ENCODE results near the gene PIM2.

PIM2 gene

DNA sequence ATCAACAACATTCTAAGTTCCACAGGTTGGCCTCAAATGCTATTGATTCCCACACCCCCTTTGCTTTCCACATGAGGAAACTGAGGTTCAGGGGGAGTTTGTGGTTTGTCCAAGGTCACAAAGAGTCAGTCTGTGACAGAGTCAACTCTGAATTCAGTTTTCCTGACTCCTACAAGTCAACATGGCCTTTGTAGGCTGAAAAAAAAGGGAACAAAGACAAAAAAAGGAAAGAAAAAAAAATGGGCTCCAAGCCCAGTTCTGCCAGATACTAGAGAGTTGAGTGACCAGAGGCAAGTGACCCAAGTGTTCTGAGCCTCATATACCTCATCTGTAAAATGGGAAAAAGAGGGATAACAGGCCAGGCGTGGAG is 16.5 kb upstream of the PIM2 start:
- DNase-seq (ENCODE audit: insufficient read length, low spot score) (no peak), FAIRE-seq (no peak)
- no peak for TF ChIP-seq CTCF (IDR thresholded peaks at IDR 0.05; ENCODE audit: insufficient read depth, missing control alignments)

DNA sequence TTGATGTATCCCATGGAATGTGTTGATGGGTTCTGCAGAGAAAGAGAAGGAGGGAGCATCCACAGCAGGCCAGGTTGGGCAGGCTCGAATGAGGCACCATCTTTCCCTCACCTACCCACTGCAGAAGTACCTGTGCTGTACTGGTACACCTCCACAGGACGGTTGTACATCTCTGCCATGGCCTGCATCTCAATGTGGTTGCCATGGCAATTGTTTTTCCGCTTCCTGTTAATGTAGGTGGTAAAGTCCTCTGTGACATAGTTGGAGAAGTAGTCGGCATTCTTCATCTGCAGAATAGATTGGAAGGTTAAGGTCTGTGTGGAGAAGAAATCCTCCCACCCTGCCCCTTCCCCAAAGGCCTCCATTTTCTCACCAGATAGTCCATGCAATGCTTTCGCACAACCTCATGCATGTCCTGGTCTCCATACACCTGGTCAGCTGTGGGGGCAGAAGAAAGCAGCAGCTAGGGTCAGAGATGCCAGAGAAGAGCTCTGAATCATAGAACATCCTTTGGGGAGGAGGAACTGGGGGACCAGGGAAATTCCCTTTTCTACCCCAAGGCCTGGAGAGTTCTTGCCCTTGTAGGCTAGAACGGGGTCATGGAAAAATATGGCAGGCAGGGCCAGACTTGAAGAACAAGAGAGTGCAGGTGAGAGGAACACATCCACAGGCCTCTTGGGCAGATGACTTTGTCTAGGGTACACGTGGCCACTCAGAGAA is 15.9 kb upstream of the PIM2 start:
- no peak for FAIRE-seq

GRCh38 chrX:48933757-48934156 is 14.9 kb upstream of the PIM2 start:
- FAIRE-seq: no peak
- no peak for TF ChIP-seq CTCF (IDR thresholded peaks at IDR 0.05; ENCODE audit: insufficient read depth, missing control alignments)
- no peak for DNase-seq (ENCODE audit: insufficient read length, low spot score)

More for the DNA sequence above, 15.9 kb upstream of the PIM2 start:
- DNase-seq (ENCODE audit: insufficient read length, low spot score): no peak
- no peak for TF ChIP-seq CTCF (IDR thresholded peaks at IDR 0.05; ENCODE audit: insufficient read depth, missing control alignments)

- TF ChIP-seq CTCF (IDR thresholded peaks at IDR 0.05; ENCODE audit: insufficient read depth, missing control alignments): no peak
- DNase-seq (ENCODE audit: insufficient read length, low spot score) (no peak), FAIRE-seq (no peak)
These were observed 9.0 kb upstream of the PIM2 start for GRCh38 chrX:48927736-48928382.

GRCh38 chrX:48927123-48927522 is 8.3 kb upstream of the PIM2 start:
- no peak for FAIRE-seq
- DNase-seq (ENCODE audit: insufficient read length, low spot score): no peak
- TF ChIP-seq CTCF (IDR thresholded peaks at IDR 0.05; ENCODE audit: insufficient read depth, missing control alignments): no peak

GRCh38 chrX:48924270-48924669 is 5.4 kb upstream of the PIM2 start:
- DNase-seq (ENCODE audit: insufficient read length, low spot score) (no peak), FAIRE-seq (no peak)
- TF ChIP-seq CTCF (IDR thresholded peaks at IDR 0.05; ENCODE audit: insufficient read depth, missing control alignments): no peak

GRCh38 chrX:48923771-48924170 is 4.9 kb upstream of the PIM2 start:
- FAIRE-seq (no peak), DNase-seq (ENCODE audit: insufficient read length, low spot score) (no peak)
- no peak for TF ChIP-seq CTCF (IDR thresholded peaks at IDR 0.05; ENCODE audit: insufficient read depth, missing control alignments)
